ENCODE measurements around the gene MSL1. TPM values are rescaled to one million over a fixed set of nuclear protein-coding genes. Genes with fewer than 3 reads are reported as not detected.

Gene MSL1
- total and polyA plus RNA-seq, 2 of the 13 experiments (the other 11 are each of a cell fraction or from before 2014, with no cell fraction given): 63.8 to 88.5 TPM

GRCh38 chr17:40100669-40101366 lies 21.0 kb upstream of the MSL1 start (continued):
- TF ChIP-seq GPN1 (CRISPR knock-in tag; IDR thresholded peaks at IDR 0.05; ENCODE audit: borderline replicate concordance) (no peak), ZNF605 (CRISPR knock-in tag; IDR thresholded peaks at IDR 0.05) (peak; percentile 89), FUBP1 (CRISPR knock-in tag; IDR thresholded peaks at IDR 0.05; ENCODE audit: borderline replicate concordance) (peak; percentile 95), MXD1 (CRISPR knock-in tag; IDR thresholded peaks at IDR 0.05) (peak; percentile 99), KDM5A (IDR thresholded peaks at IDR 0.05; ENCODE audit: borderline replicate concordance, low read length) (peak; percentile 51; the same call in 1 of the 2 replicates), BHLHE40 (IDR thresholded peaks at IDR 0.05; ENCODE audit: low read length) (peak; percentile 99), E2F1 (CRISPR knock-in tag; IDR thresholded peaks at IDR 0.05) (peak; percentile 88), NRL (CRISPR knock-in tag; IDR thresholded peaks at IDR 0.05; ENCODE audit: borderline replicate concordance) (peak; percentile 100), ZNF331 (CRISPR knock-in tag; IDR thresholded peaks at IDR 0.05) (peak; percentile 90), ZNF264 (CRISPR knock-in tag; IDR thresholded peaks at IDR 0.05) (peak; percentile 99), ZBTB49 (CRISPR knock-in tag; IDR thresholded peaks at IDR 0.05; ENCODE audit: borderline replicate concordance) (no peak), CENPBD1 (CRISPR knock-in tag; IDR thresholded peaks at IDR 0.05; ENCODE audit: borderline replicate concordance, low read depth) (peak; percentile 50; the same call in 1 of the 2 replicates), DMAP1 (CRISPR knock-in tag; IDR thresholded peaks at IDR 0.05) (peak; percentile 93), BCLAF1 (IDR thresholded peaks at IDR 0.05) (no peak), REL (CRISPR knock-in tag; conservative IDR thresholded peaks at IDR 0.05) (peak; percentile 99), ETV5 (CRISPR knock-in tag; IDR thresholded peaks at IDR 0.05; ENCODE audit: borderline replicate concordance) (peak; percentile 95), STAT5B (CRISPR knock-in tag; IDR thresholded peaks at IDR 0.05) (no peak; the same call in 1 of the 2 replicates), E2F2 (CRISPR knock-in tag; IDR thresholded peaks at IDR 0.05; ENCODE audit: borderline replicate concordance) (no peak; the same call in 1 of the 2 replicates)
